T-helper 22 cell (primary cell): ENCODE measurements around the gene PLCB1.
"Not testable (repeated sequence)": the region's sequence is repeated elsewhere in the genome, so short reads cannot be mapped to it uniquely, and the experiment has no call there.

Experiments used
- DNase-seq: peaks from one replicate; pipeline ENCODE4 v3.0.0-alpha.2; 2020; ENCODE audit warnings: low read depth

PLCB1 gene

GRCh38 chr20:8370774-8371173 is 238.7 kb downstream of the PLCB1 start:
- DNase-seq = no peak

GRCh38 chr20:8372824-8373380 is 240.8 kb downstream of the PLCB1 start:
- DNase-seq = no peak

GRCh38 chr20:8373579-8373978 is 241.5 kb downstream of the PLCB1 start:
- DNase-seq = no peak

GRCh38 chr20:8375898-8376297 is 243.8 kb downstream of the PLCB1 start:
- no peak for DNase-seq

- DNase-seq = no peak
These were observed 244.9 kb downstream of the PLCB1 start for GRCh38 chr20:8376940-8377339.

GRCh38 chr20:8379125-8379524 is 247.1 kb downstream of the PLCB1 start:
- not testable (repeated sequence) for DNase-seq

- no peak for DNase-seq
These were observed 253.2 kb downstream of the PLCB1 start for GRCh38 chr20:8385247-8385646.

GRCh38 chr20:8386991-8387390 is 254.9 kb downstream of the PLCB1 start:
- DNase-seq = no peak

- DNase-seq = no peak
These were observed 256.1 kb downstream of the PLCB1 start for GRCh38 chr20:8388141-8388540.

- DNase-seq = no peak
These were observed 256.6 kb downstream of the PLCB1 start for GRCh38 chr20:8388707-8389106.

GRCh38 chr20:8389381-8390036 is 257.4 kb downstream of the PLCB1 start:
- DNase-seq = no peak

GRCh38 chr20:8390037-8390433 is 258.0 kb downstream of the PLCB1 start:
- no peak for DNase-seq

GRCh38 chr20:8390500-8390899 is 258.4 kb downstream of the PLCB1 start:
- no peak for DNase-seq

- DNase-seq = no peak
These were observed 261.3 kb downstream of the PLCB1 start for GRCh38 chr20:8393381-8393780.

- DNase-seq = no peak
These were observed 262.4 kb downstream of the PLCB1 start for GRCh38 chr20:8394308-8394945.

GRCh38 chr20:8395956-8396355 is 263.9 kb downstream of the PLCB1 start:
- DNase-seq = no peak

GRCh38 chr20:8398263-8399051 is 266.4 kb downstream of the PLCB1 start:
- no peak for DNase-seq

- DNase-seq = no peak
These were observed 267.9 kb downstream of the PLCB1 start for GRCh38 chr20:8399947-8400346.

GRCh38 chr20:8400486-8400885 is 268.4 kb downstream of the PLCB1 start:
- no peak for DNase-seq

GRCh38 chr20:8401556-8401955 is 269.5 kb downstream of the PLCB1 start:
- DNase-seq = no peak

- DNase-seq = no peak
These were observed 270.7 kb downstream of the PLCB1 start for GRCh38 chr20:8402798-8403197.

GRCh38 chr20:8404912-8405635 is 273.0 kb downstream of the PLCB1 start:
- DNase-seq = no peak
